SU-DHL-6 (cell line): ENCODE data around the gene PLPP7.

Source experiments
- H2AFZ ChIP-seq: fragments of 200-600 bp; sonication (generic); 2 replicates; pipeline ENCODE4 v1.6.1; 2014; ENCODE audit warnings: low read depth, mild to moderate bottlenecking, moderate library complexity, mixed read lengths, antibody characterized with exemption, low read length; ENCODE audit not compliant: severe bottlenecking
- H3F3A ChIP-seq: fragments of 200-600 bp; shearing (Covaris generic); 2 replicates; pipeline ENCODE4 v1.6.0; 2016; ENCODE audit warnings: antibody characterized with exemption, mild to moderate bottlenecking; ENCODE audit not compliant: insufficient read depth
- H3K27ac ChIP-seq: fragments of 200-600 bp; sonication (generic); 2 replicates; pipeline ENCODE4 v1.5.1; 2016; ENCODE audit warnings: low read depth, mild to moderate bottlenecking, low read length, moderate library complexity, mixed read lengths
- H3K27me3 ChIP-seq: fragments of 200-600 bp; sonication (generic), shearing (Covaris generic); 2 replicates; pipeline ENCODE4 v1.6.0; 2014; ENCODE audit warnings: mild to moderate bottlenecking, low read length
- H3K36me3 ChIP-seq: fragments of 200-600 bp; sonication (generic); 2 replicates; pipeline ENCODE4 v1.6.1; 2014; ENCODE audit warnings: mild to moderate bottlenecking, low read length, mixed read lengths
- H3K4me2 ChIP-seq: fragments of 300-600, 200-600 bp; shearing (Covaris generic), sonication (generic); 2 replicates; pipeline ENCODE4 v1.6.0; 2014; ENCODE audit warnings: low read length, low read depth, mild to moderate bottlenecking; ENCODE audit not compliant: poor library complexity, severe bottlenecking
- H3K4me3 ChIP-seq: fragments of 200-600 bp; sonication (generic); 2 replicates; pipeline ENCODE4 v1.5.1; 2014; ENCODE audit warnings: antibody characterized with exemption, low read length, mild to moderate bottlenecking, mixed read lengths; ENCODE audit not compliant: insufficient read depth, poor library complexity, severe bottlenecking
- H3K79me2 ChIP-seq: fragments of 200-600 bp; sonication (generic); 2 replicates; pipeline ENCODE4 v1.6.1; 2014; ENCODE audit warnings: mild to moderate bottlenecking, low read length, moderate library complexity; ENCODE audit not compliant: insufficient read depth
- H3K9ac ChIP-seq: fragments of 200-600 bp; sonication (generic); 2 replicates; pipeline ENCODE4 v1.7.0; 2014; ENCODE audit warnings: mild to moderate bottlenecking, low read length
- H3K9me2 ChIP-seq: fragments of 200-600 bp; sonication (generic); replicated peaks from 2 replicates; pipeline ENCODE4 v1.6.1; 2014; ENCODE audit warnings: low read length; ENCODE audit not compliant: insufficient read depth
- H3K9me3 ChIP-seq: fragments of 200-600 bp; sonication (generic); 2 replicates; pipeline ENCODE4 v1.6.1; 2014; ENCODE audit warnings: low read length, mixed read lengths; ENCODE audit not compliant: insufficient read depth
- H4K20me1 ChIP-seq: fragments of 200-600 bp; sonication (generic); 2 replicates; pipeline ENCODE4 v1.6.1; 2014; ENCODE audit warnings: low read depth, mild to moderate bottlenecking, antibody characterized with exemption, low read length, moderate library complexity, mixed read lengths
- EZH2phosphoT487 ChIP-seq: fragments of 200-600 bp; sonication (generic), shearing (Covaris generic); conservative IDR thresholded peaks from 2 replicates; pipeline ENCODE4 v1.6.1; 2018; ENCODE audit warnings: mild to moderate bottlenecking, antibody characterized with exemption, low read length, moderate library complexity, mixed read lengths
- TF ChIP-seq, protein P1 (sequence below): fragments of 200-600 bp; sonication (generic); IDR thresholded peaks from one replicate; pipeline ENCODE4 v1.5.1; 2017; ENCODE audit warnings: antibody characterized with exemption, mild to moderate bottlenecking, low read length, moderate library complexity; ENCODE audit not compliant: insufficient read depth, poor library complexity, severe bottlenecking

Gene PLPP7

DNA sequence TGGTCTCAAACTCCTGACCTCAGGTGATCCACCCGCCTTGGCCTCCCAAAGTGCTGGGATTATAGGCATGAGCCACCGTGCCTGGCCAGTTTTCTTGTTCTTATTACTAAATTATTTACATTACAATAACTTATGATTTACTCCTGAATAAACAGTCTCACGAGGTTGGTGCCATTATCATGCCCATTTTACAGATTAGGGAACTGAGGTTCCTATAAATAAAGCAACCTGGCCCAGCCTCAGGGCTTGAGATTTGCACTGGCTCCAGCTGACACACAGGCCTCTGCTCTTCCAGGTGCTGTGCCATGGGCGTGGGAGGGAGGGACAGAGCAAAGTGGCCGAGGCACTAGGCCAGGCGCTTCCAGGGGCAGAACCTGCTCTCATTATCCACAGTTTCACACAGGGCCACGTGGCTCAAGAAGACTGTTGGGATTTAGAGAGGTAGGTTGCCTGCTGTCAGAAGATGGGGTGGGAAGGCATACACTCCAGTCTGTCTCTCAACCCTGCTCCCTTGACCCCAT is 2.3 kb downstream of the PLPP7 start:
- Histone ChIP-seq H3K27me3 (no peaks in the 10 kb centered on the region), H3K4me3 (no peak overlapping the region), H2AFZ (no peak overlapping the region), H3K79me2 (no peaks in the 10 kb centered on the region), H3K9me2 (no peaks in the 10 kb centered on the region), H3K9me3 (no peaks in the 10 kb centered on the region), H3K9ac (no peak overlapping the region), H3K36me3 (no peaks in the 10 kb centered on the region), H3K27ac (no peak overlapping the region), H3K4me2 (no peak overlapping the region), H4K20me1 (no peaks in the 10 kb centered on the region), H3F3A (no peaks in the 10 kb centered on the region)
- no peak for TF ChIP-seq EZH2phosphoT487
- TF ChIP-seq, protein P1, sequence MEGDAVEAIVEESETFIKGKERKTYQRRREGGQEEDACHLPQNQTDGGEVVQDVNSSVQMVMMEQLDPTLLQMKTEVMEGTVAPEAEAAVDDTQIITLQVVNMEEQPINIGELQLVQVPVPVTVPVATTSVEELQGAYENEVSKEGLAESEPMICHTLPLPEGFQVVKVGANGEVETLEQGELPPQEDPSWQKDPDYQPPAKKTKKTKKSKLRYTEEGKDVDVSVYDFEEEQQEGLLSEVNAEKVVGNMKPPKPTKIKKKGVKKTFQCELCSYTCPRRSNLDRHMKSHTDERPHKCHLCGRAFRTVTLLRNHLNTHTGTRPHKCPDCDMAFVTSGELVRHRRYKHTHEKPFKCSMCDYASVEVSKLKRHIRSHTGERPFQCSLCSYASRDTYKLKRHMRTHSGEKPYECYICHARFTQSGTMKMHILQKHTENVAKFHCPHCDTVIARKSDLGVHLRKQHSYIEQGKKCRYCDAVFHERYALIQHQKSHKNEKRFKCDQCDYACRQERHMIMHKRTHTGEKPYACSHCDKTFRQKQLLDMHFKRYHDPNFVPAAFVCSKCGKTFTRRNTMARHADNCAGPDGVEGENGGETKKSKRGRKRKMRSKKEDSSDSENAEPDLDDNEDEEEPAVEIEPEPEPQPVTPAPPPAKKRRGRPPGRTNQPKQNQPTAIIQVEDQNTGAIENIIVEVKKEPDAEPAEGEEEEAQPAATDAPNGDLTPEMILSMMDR = no peak

DNA sequence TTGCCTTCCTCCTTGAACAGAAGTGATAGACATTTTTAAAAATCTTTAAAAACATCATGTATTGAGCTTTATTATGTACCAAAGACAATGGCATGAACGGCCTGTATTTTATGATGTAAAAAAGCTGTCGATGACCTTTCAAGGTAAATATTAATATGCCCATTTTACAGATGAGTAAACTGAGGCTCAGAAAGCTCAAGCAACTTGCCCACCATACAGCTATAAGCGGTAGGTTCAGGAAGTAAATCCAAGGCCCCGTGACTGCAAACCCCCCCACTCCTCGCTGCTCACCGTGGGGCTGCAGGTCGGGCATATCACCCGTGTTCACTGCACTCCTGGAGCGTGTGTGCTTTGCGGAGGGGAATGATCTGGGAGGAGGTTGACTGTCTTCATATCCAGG is 3.4 kb downstream of the PLPP7 start:
- Histone ChIP-seq H3K9me3 (no peaks in the 10 kb centered on the region), H3K79me2 (no peaks in the 10 kb centered on the region), H3K27me3 (no peaks in the 10 kb centered on the region), H3K4me3 (no peak overlapping the region), H4K20me1 (no peaks in the 10 kb centered on the region), H2AFZ (no peak overlapping the region), H3K4me2 (no peak overlapping the region), H3K27ac (no peak overlapping the region), H3K9ac (no peak overlapping the region), H3K36me3 (no peaks in the 10 kb centered on the region), H3F3A (no peaks in the 10 kb centered on the region), H3K9me2 (no peaks in the 10 kb centered on the region)
- TF ChIP-seq EZH2phosphoT487 = no peak
- TF ChIP-seq, protein P1 = no peak

DNA sequence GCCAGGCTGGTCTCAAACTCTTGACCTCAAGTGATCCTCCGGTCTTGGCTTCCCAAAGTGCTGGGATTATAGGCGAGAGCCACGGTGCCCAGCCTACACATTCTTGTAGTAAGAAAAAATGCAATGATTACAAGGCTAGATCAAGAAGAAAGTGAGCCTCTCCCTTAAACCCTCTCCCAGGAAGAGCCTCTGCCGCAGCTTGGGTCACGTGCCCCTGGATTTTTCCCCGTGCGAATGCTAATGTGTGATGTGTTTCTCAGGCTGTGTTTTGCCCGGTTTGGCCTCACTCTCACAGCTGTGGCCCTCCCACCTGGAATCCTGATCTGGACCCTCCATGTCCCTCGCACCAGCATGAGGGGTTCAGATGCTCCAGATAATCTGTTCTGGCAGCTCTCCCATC is 6.9 kb downstream of the PLPP7 start:
- no peak overlapping the region for H2AFZ ChIP-seq
- H3K4me3 ChIP-seq = no peak overlapping the region
- no peak overlapping the region for H3K9ac ChIP-seq
- no peaks in the 10 kb centered on the region for H3K36me3 ChIP-seq
- H3K9me3 ChIP-seq = no peaks in the 10 kb centered on the region
- H3K27me3 ChIP-seq = no peaks in the 10 kb centered on the region
- H3K4me2 ChIP-seq = no peak overlapping the region
- no peaks in the 10 kb centered on the region for H3K79me2 ChIP-seq
- no peaks in the 10 kb centered on the region for H4K20me1 ChIP-seq
- no peak overlapping the region for H3K27ac ChIP-seq
- no peaks in the 10 kb centered on the region for H3F3A ChIP-seq
- TF ChIP-seq, protein P1 = no peak
- no peak for TF ChIP-seq EZH2phosphoT487
- no peaks in the 10 kb centered on the region for H3K9me2 ChIP-seq

DNA sequence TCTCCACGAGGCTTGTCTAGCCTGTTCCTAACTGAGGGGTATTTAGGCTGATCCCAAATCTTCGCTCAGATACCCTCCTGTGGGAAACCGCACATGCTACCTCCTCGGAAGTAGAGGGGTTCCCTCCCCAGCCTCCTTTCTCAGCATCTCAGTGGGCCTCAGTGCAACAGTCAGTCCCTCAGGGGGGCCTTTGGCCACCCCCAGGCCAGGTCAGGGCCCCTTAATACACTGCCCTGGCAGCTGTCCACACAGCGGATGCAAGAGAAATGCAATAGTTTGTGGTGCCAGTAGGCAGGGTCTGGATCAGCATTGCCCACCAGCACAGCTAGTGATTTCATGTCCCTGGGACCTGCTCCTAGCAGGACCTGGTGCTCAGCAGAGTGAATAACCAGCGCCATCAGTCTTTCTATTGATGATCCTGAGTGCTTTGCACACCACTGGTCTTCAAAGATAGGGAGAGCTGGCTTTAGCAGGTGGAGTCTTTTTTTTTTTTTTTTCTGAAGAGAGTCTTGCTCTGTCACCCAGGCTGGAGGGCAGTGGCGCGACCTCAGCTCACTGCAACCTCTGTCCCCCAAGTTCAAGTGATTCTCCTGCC is 7.5 kb downstream of the PLPP7 start:
- no peaks in the 10 kb centered on the region for H3K9me3 ChIP-seq
- no peak overlapping the region for H3K4me3 ChIP-seq
- no peaks in the 10 kb centered on the region for H3K27me3 ChIP-seq
- H3K36me3 ChIP-seq = no peaks in the 10 kb centered on the region
- TF ChIP-seq, protein P1 = no peak
- TF ChIP-seq EZH2phosphoT487 = no peak
- no peaks in the 10 kb centered on the region for H3K79me2 ChIP-seq
- H3F3A ChIP-seq = no peaks in the 10 kb centered on the region
- H3K4me2 ChIP-seq = no peak overlapping the region
- no peaks in the 10 kb centered on the region for H4K20me1 ChIP-seq
- no peak overlapping the region for H2AFZ ChIP-seq
- no peak overlapping the region for H3K27ac ChIP-seq
- no peaks in the 10 kb centered on the region for H3K9me2 ChIP-seq
- no peak overlapping the region for H3K9ac ChIP-seq
